ENCODE measurements around the gene CDCP2.
A peak's percentile ranks its signal among the peaks of the same experiment; 100 is the strongest.

Gene CDCP2

DNA sequence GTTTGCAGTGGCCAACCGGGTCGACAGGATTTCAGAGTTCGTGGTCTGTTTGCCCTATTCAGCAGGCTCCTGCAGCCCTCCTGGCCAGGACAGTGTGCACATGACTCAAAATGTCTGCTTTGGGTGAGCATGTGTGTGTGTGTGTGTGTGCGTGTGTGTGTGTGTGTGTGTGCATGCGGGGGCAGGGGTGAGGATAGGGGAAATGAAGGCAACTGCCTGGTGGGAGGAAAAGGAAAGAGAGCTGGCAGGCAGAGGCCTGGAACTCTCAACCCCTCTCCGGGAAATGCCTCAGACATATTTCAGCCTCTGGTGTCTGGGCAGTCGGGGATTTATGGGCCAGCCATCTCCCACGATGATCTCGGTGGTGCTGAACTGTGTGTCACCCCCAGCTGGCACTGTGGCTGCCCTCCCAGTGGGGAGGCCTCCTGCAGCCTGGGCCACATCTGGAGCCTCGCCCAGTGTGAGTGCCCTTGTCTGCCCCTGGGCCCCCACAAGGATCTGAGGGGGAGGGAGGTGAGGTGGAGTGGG is 15.2 kb downstream of the CDCP2 start:
- no peak for DNase-seq

DNA sequence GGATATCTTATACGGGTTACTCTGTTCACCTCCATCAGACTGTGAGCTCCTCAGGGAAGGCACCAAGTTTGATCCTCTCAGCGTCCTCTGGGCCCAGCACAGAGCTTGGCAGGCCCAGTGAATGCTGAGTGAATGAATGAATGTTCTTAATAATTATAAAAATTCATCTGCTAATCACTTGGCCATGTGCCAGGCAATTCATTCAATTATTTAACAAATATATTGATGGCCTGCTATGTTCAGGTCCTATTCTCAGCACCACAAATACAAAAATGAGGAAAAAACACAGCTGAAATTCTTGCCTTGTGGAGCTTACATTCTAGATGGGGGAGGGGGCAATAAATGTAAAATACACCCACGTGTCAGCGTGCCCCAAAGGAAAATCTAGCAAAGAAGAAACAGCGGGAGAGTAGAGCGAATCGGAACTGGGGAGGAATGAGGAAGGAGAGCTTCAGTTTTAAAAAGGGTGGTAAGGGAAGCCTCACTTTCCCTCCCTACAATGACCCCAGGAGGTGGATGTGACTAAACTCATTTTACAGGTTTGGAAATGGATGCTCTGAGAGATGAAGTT is 15.8 kb downstream of the CDCP2 start:
- no peak for DNase-seq

DNA sequence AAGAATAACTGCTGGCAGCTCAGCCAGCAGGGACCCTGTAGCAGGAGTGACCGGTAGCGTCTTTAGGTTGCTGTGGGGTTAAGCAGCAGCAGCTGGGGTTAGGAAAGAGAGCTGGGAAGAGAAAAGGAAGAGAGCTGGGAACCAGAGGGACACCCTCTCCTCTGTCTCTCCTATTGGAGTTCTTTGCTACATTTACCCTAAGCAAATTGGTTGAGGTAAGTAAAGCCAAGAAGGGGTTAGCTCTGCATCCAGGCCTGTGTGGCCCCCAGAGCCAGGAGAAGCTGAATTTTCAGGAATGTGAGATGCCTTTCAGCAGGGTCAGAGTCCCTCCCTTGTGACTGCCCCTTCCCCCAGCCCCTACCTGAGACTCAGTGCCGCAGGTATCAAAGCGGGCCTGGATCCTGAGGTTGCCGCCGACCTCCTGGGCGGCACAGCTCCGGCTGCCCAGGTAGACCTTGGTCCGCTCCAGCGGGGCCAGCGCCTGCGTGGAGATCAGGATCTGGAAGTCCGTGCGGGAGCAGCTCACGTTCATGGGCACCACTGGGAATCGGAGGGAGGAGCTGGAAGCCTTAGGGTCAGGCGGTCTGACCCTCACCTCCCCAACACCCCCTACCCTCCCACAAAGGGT is 16.4 kb downstream of the CDCP2 start:
- no peak for DNase-seq

DNA sequence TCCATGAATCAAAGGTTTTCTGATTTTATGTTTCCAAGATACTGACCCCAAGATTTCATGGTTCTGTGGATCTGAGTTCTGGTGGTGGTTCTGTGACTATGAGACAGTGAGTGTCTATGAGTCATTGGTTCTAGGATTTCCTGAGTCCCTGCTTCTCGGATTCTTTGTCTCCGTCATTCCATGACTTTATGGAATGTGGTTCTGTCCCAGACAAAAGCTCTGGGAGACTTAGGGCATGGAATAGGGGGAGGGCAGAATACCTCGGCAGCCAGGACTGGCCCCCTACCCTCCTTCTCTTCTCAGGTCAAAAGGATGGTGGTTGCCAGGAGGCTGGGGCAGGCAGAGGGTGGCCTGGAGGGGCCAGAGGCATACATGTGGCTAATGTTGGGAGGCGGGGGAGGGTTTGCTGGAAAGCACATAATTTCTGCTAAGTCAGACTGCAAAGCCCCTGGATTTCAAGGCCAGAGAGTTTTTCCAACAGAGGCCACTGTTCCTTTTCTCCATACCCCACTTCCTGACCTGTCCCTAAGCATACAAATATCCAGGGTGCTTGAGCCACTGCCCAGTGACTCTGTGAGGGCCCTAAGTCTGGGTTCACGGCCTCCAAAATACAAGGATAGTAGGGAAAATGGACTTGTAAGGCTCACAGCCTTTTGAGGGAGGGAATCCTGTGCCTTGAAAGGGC is 17.2 kb downstream of the CDCP2 start:
- no peak for DNase-seq

DNA sequence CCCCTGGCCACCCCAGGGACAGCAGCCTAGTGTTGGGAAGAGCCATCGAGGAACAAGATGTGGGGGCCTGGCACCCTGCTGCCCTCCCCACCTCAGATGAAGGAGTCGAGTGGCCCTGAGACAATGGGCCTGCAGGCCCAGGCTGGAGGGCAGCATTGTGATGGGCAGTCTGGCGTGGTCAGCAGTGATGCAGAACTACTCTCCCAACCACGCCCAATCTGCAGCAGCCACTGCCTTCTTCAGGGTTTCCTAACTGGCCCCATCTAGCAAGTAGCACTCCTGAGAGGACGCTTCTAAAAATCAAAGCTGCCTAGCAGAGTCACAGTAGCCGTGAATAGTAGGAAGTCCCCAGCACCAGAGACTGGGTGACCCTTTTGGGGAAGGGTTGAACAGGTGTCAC is 18.5 kb downstream of the CDCP2 start:
- DNase-seq: no peak

DNA sequence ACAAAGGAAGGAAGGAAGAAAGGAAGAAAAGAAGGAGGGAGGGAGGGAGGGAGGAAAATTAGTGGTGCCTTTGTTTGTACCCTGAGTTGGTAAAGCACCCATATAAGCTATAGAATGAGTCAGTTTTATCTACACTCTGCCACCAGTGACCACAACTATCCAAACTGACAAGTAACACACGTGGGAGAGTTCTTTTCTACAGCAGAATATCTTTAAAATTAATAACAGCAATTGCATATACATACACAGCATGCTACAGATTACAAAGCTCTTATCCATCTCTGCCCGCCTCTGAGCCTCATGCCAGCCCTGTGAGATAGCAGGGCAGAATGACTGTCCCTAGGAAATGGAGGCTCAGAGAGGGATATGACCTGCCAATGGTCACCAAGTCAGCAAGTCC is 20.3 kb downstream of the CDCP2 start:
- DNase-seq: no peak

DNA sequence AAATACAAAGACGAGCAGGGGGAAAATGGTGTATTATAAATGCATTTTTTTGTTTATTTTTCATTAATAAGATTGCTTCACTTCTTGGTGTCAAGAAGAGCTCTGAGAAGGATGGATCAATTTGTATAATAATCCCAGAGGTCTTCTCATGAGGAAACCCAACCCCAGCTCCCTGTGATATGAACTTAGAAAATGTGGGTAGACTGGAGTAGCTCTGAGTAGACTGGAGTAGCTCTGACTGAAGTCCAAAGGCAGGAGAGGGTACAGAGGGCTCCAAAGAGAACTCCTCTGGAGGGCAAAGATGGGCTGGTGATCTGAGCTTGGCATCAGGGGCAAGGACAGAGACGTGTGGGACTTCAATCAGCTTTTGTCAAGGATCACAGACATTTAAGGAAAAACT is 21.4 kb downstream of the CDCP2 start:
- no peak for DNase-seq

DNA sequence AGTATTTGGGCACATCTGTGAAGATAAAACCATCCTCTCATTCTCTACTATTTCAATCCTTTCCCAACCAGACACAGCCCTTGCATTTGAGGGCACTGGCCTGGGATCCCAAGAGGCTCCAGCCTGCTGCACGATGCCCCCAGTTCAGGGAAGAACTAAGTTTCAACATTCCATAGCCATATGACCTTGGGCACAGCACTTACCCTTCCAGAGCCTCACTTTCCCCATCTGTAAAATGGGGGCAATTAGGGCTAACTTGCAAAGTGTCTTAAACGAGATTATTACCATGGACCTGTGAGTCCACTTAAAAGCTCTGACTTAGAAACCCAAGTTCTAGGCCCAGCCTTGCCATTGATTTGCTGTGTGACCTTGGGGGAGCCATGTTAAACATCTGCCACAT is 22.9 kb downstream of the CDCP2 start:
- DNase-seq: no peak

DNA sequence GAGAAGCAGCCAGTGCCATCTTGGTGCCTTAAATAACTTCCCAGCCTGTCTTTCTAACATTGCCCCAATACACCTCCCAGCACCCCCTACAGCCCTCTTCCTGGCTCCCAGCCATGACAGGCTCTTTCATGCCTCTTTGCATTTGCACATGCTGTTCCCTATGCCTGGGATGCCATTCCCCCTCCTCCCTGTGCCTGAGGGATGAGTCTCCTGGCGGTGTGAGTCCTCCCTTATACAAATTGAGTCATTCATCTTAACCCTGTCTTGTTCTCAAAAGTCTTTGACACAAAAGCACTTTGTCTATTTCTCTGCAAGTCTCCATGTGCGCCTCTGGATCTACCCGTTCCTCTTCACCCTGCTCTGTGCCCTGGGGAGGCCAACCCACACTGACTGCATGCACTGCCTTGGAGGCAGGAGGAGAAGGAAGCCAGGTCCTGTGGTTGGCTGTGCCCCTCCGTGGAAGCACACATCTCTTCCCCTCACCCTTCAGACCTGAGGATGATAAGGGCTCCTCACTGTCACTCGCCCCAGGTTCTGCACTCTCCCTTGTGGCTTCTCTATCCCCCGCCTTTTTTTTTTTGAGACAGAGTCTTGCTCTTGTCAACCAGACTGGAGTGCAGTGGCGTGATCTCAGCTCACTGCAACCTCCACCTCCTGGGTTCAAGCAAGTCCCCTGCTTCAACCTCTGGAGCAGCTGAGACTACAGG is 25.1 kb downstream of the CDCP2 start:
- no peak for DNase-seq

DNA sequence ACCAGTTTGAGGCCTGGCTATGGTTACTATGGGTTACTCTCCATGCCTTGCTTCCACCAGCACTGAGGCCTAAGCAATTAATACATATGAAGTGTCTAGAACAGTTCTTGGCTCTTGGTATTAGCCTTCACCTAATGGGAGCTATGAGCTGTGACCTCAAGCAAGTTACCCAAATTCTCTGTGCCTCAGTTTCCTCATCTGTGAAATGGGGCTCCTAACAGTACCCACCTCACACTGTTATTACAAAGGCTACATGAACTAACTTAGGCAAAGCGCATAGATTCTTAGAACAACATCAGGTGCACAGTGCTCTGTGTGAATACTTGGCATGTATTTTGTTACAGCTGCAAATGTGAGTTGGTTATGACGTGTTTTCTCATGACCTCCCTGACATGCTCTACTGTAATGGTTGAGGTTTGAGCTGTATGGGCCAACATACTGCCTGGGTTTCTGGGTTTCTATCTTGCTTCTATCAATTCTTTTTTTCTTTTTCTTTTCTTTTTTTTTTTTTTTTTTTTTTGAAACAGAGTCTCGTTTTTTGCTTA is 26.5 kb downstream of the CDCP2 start:
- DNase-seq: no peak

DNA sequence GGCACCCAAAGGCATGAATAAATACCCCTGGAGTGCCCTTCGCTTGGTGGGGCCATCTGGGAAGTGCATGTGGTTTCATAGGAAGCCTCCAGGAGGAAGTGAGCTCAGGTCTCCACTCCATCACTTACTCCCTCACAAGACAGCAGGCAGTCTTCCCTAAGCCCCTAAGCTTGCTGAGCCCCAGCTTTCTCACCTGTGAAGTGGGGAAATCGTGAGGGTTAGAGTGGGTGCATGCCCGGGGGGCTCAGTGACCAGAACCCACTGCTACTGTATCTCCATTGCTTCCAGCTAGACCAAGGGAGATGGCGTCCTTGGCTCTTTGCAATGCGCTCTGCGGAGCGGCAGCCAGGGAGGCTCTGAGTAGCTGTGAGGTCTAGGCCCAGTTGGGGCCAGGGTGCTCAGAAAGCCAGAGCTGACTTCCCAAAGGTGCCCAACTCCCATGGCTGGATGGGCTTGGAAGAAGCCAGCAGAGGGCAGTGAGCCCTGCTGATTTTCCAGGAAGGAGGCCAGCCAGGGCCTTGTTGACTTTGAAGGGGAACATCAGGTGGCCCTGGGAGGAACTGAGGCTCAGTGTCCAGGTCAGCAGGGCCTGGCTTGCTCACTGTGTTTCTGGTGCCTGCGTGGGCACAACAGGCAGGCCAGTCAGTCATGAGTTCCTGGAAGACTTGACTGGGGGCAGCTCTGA is 27.3 kb downstream of the CDCP2 start:
- DNase-seq: peak in 4 of 56 donors; percentile 3 to 14 (median 10)

DNA sequence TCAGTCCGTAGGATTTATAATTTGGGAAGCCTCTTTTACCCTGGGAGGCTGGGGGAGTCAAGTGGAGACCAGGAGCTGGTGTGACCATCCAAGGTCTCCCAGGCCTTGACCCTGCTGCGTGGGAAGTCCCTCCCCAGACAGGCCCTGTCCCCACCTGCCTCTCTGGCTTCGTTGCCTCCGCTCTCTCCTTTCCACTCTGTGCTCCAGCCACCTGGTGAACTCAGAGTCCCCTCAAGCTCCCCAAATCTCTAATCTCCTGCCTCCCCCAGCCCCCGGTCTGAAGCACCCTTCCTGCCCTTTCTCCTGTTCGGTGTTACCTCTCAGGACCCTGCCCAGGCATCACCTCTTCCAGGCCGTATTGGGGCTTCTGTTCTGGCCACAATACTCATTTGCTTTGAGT is 27.9 kb downstream of the CDCP2 start:
- no peak for DNase-seq

DNA sequence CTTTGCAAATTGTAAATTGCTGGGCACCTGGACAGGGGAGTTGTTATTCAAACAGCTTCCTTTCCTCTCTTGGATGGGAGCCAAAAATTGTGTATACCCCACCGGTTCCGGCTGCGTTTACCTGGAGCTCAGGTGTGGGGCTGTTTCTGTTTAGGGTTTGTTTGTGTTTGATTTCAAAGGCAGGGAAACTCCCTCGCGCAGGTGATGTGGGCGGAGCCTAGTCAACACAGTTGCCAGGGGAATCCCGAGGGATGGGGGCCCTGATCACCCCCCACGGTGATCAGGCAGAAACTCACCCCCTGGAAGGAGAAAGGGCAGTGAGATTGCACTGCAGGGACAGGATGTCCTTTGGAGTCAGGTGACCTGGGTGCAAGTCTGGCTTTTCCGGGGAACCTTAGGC is 28.3 kb downstream of the CDCP2 start:
- DNase-seq: no peak

DNA sequence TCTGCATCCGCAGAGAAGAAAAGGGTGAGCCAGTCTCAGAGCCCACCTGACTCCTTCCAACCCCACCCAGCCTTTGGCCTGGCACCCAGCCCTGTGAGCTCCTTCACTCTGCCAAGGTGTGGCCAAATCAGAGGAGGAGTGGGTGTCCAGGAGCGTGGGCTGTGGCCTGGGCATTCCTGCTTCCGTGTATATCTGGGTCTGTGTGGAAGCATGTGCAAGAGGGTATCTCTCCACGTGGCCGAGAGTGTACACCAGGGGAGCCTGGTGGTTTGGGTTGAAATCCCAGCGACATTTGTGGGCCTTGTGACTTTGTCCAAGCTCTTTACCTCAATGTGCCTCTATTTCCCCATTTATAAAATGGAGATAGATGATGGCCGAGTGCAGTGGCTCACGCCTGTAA is 29.8 kb downstream of the CDCP2 start:
- no peak for DNase-seq

DNA sequence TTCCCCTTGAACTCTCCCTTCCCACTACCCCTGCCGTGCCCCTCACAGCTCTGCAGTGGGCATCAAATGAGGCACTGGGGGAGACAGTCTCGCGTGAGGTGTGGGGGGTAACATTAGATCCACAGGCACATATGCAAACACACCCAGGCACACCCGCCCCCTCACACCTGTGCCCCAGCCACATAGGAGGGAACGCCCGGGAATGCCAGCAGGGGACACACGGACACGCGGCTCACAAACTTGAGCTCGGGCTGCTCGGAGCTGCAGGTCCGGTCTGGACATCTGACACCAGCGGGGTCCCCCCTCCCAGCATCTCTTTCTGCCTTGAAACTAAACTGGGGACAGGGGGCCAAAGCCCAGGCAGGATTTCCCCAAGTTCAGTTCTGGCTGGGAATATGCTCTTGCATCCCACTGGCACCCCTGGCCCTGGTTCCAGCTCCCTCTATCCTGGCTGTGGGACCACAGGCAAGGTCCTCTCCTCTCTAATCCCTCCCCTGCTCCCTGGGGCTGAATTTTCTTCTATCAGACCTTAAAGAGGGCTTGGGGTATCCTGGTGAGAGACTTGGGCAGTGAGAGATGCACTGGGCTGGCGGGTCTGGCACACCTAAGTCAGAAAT is 30.6 kb downstream of the CDCP2 start:
- DNase-seq: no peak

DNA sequence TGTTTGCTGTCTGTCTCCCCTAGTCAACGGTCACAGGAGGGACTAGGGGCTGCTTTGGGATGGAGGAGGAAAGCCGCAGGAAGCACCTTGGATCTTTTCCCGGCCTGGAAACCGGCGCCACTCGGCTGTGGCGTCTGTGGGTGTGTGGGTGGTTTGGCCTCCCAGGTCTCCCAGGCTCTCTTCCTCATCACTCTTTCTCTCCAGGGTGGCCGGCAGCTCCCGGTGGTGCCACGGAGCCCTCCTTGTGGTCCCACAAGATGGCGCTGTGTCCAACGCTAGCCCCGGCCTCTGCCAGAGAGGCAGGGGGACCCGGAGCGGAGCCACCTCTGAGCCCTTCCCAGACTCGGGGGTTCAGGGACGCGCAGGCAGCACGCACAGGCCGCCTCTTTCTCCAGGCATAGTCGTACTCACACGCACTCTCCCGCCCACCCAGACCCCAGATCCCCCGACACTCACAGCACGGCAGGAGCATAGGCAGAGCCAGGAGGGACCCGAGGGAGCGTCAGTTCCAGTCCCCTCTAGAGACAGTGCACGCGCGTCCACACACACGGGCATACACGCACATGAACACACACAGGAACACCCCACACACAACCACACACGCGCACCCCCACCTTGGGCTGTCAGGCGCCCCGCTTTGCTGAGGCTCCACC is 31.2 kb downstream of the CDCP2 start:
- DNase-seq: peak in 54 of 56 donors; percentile 4 to 81 (median 47)

DNA sequence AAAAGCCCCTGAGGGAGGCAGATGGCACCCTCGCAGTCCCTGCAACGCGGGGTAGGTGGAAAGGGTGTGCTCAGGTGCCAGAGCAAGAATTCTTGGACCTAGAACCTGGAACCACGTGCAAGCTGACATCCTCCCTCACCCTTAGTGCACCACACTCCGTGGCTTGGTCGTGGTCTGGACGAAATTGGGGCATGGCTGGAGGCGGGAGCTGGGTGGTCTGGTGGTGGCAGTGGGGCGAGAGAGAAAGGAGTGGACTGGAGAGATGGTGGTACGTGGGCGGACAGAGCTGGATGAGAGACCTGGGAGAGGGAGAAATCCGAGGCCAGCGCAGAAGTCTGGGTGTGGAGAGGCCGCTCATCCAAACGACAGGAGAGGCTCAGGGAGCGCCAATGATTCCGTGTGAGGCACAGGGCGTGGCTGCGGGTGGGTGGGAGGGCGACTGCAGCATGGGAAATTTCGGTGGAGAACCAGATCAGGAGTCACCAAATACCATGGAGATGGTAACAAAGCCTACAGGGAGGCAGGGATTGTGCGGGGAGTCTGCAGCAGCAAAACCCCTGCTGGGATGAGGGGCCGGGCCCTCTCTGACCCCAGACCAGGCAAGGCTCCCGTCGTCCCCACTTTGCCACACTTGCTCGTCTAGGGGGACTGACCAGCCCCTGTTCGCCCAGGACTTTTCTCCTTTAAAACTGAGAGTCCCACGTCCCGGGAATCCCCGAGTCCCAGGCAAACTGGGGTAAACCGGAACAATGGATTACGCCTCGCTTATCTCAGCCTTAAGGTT is 31.9 kb downstream of the CDCP2 start:
- DNase-seq: no peak

DNA sequence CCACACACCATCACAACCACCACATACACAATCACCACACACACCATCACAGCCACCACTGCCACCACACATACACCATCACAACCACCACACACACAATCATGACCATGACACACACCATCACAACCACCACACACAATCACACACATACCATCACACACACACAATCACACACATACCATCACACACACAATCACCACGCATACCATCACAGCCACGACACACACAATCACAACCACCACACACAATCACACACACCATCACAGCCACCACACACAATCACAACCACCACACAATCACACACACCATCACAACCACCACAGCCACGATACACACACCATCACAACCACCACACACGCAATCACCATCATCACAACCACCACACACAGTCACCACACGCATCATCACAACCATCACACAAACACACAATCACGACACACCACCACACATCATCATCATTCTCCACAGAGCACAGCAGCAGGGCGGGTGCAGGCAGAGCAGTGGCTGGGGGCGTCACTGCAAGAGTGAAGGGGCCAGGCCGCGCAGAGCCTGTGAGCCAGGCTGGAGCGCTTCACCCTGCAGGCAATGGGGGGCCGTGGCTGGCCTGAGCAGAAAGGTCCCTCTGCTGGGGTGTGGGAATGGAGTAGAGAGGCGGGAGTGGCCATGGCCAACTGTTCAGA is 32.6 kb downstream of the CDCP2 start:
- no peak for DNase-seq

DNA sequence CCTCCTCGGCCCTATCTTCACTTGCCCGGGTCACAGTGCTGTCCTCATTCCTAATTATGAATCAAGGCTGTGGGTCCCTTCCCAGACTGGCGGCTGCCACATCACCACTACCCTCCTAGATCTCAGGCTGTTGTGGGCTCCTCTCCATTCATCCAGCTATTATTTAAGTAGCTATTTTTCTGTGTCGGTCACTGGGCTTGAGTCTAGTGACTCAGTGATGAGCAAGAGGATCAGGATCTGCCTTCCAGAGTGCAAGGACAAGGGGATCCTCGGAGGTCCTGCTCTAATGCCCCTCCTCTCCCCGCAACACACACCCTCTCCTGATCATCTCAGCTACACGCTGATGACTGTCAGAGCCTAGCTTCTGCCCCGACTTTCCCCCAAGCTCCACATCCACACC is 34.1 kb downstream of the CDCP2 start:
- no peak for DNase-seq
